ENCODE results near the gene KTN1.

- TF ChIP-seq CTCF (IDR thresholded peaks at IDR 0.05) (no peak), POLR2AphosphoS5 (IDR thresholded peaks at IDR 0.05) (no peak)
Measured at GRCh38 chr14:55681096-55681495, 101.1 kb downstream of the KTN1 start.

Measured in breast epithelium (tissue), 3 donors.